MG63 (cell line): ENCODE data around the gene ETF1. TPM values are rescaled to one million over a fixed set of nuclear protein-coding genes. Genes with fewer than 3 reads are reported as not detected.

Experiments used
- DNase-seq: peaks from one replicate; pipeline ENCODE4 v3.0.0-alpha.2; 2020
- H3K27me3 ChIP-seq: fragments of 250-450 bp; sonication (Bioruptor Pico); 2 replicates; pipeline ENCODE4 v1.5.1; 2020; ENCODE audit warnings: mild to moderate bottlenecking, moderate library complexity
- H3K36me3 ChIP-seq: fragments of 250-450 bp; sonication (Bioruptor Pico); 2 replicates; pipeline ENCODE4 v1.5.1; 2020; ENCODE audit warnings: mild to moderate bottlenecking, moderate library complexity
- H3K4me3 ChIP-seq: fragments of 250-450 bp; sonication (Bioruptor Pico); 2 replicates; pipeline ENCODE4 v1.5.1; 2020; ENCODE audit warnings: mild to moderate bottlenecking, moderate library complexity
- H3K9me3 ChIP-seq: fragments of 250-450 bp; sonication (Bioruptor Pico); 2 replicates; pipeline ENCODE4 v1.5.1; 2020; ENCODE audit warnings: mild to moderate bottlenecking, moderate library complexity
- total RNA-seq: library from RNA; depleted of rRNA; stranded (reverse); fragments of >200 nt; shearing (Covaris generic); gene quantifications from 2 replicates; pipeline ENCODE4 v1.2.3, GENCODE V29; 2014; ENCODE audit warnings: low replicate concordance; rRNA removed

The ETF1 gene
- 222 and 276 TPM in 2 replicates for total RNA-seq

GRCh38 chr5:138542956-138543729 is at the start of gene ETF1:
TSS of gene ETF1 (minus strand) at chr5:138543236. CDS start at chr5:138542918, 318 bp downstream.
- Histone ChIP-seq H3K9me3 (no peaks in the 10 kb centered on the region), H3K36me3 (peaks cover 59% of the 10 kb centered on the region), H3K27me3 (no peaks in the 10 kb centered on the region), H3K4me3 (peak within 1 kb of the TSS; percentile 98)
- DNase-seq = peak; percentile 100

DNA sequence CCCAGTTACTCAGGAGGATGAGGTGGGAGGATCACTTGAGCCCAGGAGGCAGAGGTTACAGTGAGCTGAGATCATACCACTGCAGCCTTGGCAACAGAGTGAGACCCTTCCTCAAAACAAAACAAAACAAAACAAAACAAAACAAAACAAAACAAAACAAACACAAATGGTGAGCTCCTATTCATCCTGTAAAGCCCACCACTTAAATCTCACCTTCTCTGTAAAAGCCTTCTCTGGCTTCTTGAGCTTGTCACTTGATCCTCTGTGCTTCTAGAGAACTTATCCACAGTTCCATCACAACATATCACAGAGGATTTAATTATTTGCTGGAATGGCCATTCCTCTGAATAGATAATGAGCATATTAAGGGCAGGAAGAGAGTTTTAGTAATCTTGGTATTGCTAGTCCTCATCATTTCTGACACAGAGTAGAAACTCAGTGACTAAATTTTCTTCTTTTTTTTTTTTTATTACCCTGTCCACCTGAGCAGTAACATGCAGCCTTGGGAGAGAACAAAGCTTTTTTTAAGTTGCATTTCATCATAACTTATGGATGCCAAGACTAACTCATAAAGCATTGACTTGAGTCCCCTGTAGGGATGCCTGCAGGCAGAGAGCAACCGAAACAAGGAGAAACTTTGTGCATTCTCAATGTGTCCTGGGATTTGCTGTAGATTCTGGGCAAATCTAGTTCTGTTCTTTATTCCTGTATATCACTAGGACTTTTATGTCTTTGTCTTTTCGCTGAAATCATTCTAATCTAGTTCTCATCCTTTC is 45.2 kb upstream of the ETF1 start:
- no peak for DNase-seq
- H3K4me3 ChIP-seq = no peak overlapping the region
- no peaks in the 10 kb centered on the region; the same call in 1 of the 2 replicates for H3K27me3 ChIP-seq
- no peaks in the 10 kb centered on the region for H3K9me3 ChIP-seq
- no peaks in the 10 kb centered on the region for H3K36me3 ChIP-seq

GRCh38 chr5:138585157-138585556 is 42.1 kb upstream of the ETF1 start:
- H3K4me3 ChIP-seq = no peak overlapping the region
- DNase-seq = no peak

DNA sequence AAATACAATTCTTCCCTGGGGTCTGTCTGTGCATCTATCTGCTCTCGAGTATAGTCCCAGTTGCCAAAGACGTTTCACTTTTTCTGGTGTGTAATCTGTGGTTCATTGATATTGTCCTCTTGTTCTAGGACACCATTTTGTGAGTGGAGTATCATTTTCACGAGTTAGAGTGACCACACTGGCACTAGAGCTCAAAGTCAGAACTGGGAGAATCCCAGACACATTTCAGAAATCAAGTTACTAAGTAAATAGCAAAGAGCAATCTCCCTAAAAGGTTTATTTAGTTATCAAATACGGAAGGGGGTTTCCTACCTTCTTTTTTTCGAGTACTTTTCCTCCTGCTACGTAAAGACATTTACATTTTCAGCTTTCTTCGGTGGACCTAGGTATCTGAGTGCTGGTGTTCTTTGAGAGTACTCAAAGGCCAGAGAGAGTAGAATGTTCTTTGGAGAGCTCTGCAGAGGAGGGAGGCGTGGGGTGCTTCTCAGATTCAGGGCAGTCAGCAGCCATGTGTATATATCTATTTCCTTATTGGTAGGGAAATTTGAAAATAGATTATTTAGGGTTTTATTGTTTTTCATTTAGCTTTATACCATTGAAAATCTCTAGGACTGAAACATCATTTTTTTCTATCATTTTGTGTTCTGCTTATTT is 41.1 kb upstream of the ETF1 start:
- H3K9me3 ChIP-seq = no peaks in the 10 kb centered on the region
- no peak for DNase-seq
- no peaks in the 10 kb centered on the region; the same call in 1 of the 2 replicates for H3K27me3 ChIP-seq
- no peak overlapping the region for H3K4me3 ChIP-seq
- H3K36me3 ChIP-seq = no peaks in the 10 kb centered on the region

More at GRCh38 chr5:138585157-138585556, 42.1 kb upstream of the ETF1 start:
- Histone ChIP-seq H3K27me3 (no peaks in the 10 kb centered on the region; the same call in 1 of the 2 replicates), H3K36me3 (no peaks in the 10 kb centered on the region), H3K9me3 (no peaks in the 10 kb centered on the region)

DNA sequence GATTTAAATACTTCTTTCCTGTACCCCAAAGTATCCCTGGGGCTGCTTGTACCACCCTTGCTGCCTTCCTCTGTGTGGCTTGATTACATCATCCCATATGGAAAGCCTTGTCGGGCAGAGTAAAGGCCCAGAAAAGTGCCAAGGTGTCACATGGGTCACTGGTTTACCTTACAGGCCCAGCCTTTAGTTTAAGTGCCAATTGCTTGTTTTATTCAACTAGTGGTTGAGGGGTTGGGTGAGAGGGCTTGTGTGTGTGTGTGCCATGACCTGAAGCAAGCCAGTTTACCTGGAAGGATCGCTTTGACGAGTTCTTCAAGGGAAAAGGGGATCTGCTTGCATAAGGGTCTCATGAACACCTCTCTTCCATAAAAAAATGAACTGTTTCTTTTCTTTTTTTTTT is 39.9 kb upstream of the ETF1 start:
- Histone ChIP-seq H3K4me3 (no peak overlapping the region), H3K9me3 (no peaks in the 10 kb centered on the region), H3K27me3 (no peaks in the 10 kb centered on the region; the same call in 1 of the 2 replicates), H3K36me3 (no peaks in the 10 kb centered on the region)
- no peak for DNase-seq

DNA sequence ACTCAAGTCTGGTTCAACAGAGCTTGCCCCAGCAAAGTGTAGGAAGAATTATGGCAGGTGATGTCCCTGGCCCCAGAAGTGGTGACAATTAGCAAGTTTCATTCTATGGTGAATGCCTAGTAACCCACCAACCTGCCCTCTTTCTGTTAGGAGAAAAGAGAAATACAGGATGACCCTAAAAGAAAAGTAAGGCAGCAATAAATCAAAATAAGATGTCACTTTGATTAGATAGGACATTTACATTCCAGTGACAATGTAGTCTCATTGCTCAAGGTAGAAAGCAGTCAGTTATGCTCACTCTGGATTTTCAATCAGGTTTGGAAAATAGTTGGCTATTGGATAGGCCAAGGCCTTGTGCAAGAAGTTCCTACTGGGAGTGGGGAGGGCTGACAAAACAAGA is 37.7 kb upstream of the ETF1 start:
- H3K9me3 ChIP-seq = no peaks in the 10 kb centered on the region
- DNase-seq = no peak
- H3K4me3 ChIP-seq = no peak overlapping the region
- H3K36me3 ChIP-seq = no peaks in the 10 kb centered on the region
- no peaks in the 10 kb centered on the region; the same call in 1 of the 2 replicates for H3K27me3 ChIP-seq

- peaks cover 2% of the 10 kb centered on the region for H3K36me3 ChIP-seq
- DNase-seq = no peak
These were observed 37.0 kb upstream of the ETF1 start for GRCh38 chr5:138580001-138580400.

DNA sequence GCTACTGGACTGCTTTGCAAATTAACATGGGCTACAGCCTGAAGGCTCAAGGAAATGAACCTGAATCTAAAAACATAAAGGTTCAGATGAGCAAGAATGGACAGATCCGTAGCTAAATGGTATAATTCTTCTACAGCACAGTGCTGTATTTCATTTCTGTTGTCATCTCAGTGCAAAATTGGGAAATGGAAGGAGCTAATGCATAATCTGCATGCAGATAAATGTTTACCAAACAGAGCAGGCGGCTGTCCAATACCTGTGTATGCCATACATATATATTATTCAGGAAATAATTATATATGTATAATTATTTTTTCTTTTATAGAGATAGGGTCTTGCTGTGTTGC is 36.5 kb upstream of the ETF1 start:
- H3K36me3 ChIP-seq = peaks cover 7% of the 10 kb centered on the region
- no peaks in the 10 kb centered on the region for H3K27me3 ChIP-seq
- H3K9me3 ChIP-seq = no peaks in the 10 kb centered on the region
- DNase-seq = no peak
- no peak overlapping the region for H3K4me3 ChIP-seq

More at GRCh38 chr5:138580001-138580400, 37.0 kb upstream of the ETF1 start:
- Histone ChIP-seq H3K4me3 (no peak overlapping the region), H3K27me3 (no peaks in the 10 kb centered on the region), H3K9me3 (no peaks in the 10 kb centered on the region)

DNA sequence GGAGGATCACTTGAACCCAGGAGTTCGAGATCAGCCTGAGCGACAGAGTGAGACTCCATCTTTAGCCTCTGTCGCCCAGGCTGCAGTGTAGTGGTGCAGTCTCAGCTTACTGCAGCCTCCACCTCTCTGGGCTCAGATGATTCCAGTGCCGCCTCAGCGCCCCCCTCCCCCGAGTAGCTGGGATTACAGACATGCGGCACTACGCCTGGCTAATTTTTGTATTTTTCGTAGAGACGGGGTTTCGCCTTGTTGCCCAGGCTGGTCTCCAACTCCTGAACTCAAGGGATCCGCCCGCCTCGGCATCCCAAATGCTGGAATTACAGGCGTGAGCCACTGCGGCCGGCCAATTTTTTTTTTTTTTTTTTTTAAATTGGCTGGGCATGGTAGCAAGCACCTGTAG is 34.4 kb upstream of the ETF1 start:
- Histone ChIP-seq H3K36me3 (peaks cover 27% of the 10 kb centered on the region), H3K27me3 (no peaks in the 10 kb centered on the region), H3K9me3 (no peaks in the 10 kb centered on the region), H3K4me3 (no peak overlapping the region)
- DNase-seq = no peak

DNA sequence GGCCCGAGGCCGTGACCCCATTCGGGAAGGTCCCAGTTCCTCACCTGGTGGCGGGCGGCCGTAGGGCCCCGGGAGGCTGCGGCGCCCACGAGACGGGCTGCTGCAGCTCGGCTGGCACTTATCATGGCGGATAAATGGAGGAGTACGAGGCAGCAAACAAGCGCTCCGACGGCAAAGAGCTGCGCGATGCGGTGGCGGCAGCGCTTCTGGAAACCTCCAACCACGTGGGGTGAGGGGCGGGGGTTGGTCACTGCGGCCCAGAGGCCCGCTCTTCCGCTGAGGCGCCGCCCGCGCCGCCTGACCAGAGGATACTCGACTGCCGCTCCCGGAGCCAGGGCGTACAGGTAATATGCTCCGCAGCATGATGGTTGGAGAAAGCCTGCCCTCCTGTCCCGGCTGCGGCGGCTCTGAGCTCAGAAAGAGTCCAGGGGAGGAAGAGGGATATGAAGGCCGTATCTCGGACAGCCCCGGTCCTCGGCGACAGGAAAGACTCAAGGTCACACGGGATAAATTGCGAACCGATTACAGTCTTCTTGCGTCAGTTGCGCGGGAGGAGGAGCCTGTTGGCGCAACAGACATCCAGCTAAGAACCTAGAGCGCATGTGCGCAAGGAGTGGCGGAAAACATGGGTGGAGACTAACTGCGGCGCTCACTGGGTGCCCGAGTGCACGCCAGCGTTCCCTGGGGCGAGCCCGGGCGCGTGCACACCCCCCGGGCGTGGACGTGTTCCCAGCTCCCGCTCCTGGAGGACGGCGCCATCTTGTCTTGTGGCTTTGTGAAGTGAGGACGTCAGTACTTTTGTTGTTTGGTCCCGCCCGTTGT is 32.4 kb upstream of the ETF1 start, which contains the start of gene HSPA9:
HSPA9 (minus strand) TSS at position 208 of the 822 bp plus-strand sequence; CDS start at position 125, 83 bp downstream.
- DNase-seq = peak; percentile 99
- no peaks in the 10 kb centered on the region for H3K9me3 ChIP-seq
- H3K27me3 ChIP-seq = no peaks in the 10 kb centered on the region
- peaks cover 46% of the 10 kb centered on the region for H3K36me3 ChIP-seq
- H3K4me3 ChIP-seq = peak within 1 kb of the TSS; percentile 98

DNA sequence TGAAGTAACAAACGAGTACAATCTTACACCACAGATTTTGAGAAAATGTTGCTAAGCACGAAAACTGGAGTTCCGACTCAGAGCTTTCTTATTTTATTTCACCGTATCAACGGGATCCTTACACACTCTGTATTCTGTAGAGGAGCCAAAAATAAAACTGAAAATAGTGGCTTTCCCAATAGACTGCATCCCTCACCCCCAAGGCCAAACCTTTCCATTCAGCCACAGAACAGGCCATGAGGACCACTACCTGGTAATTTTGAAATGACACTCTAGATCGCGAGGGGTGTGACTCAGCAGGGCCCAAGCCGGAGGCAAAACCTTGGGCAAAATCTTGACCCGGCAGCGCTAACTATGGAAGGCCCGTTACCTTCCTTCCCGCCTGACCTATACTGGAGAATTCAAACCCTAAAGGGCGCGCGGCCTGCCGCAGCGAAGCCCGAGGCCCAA is 31.7 kb upstream of the ETF1 start:
- no peak for DNase-seq
- H3K27me3 ChIP-seq = no peaks in the 10 kb centered on the region
- H3K4me3 ChIP-seq = peak overlapping the region; percentile 98
- H3K9me3 ChIP-seq = no peaks in the 10 kb centered on the region
- peaks cover 52% of the 10 kb centered on the region for H3K36me3 ChIP-seq

GRCh38 chr5:138573949-138574670 is 31.1 kb upstream of the ETF1 start:
- Histone ChIP-seq H3K4me3 (peak overlapping the region; percentile 98), H3K36me3 (peaks cover 59% of the 10 kb centered on the region), H3K27me3 (no peaks in the 10 kb centered on the region), H3K9me3 (no peaks in the 10 kb centered on the region)
- no peak for DNase-seq

DNA sequence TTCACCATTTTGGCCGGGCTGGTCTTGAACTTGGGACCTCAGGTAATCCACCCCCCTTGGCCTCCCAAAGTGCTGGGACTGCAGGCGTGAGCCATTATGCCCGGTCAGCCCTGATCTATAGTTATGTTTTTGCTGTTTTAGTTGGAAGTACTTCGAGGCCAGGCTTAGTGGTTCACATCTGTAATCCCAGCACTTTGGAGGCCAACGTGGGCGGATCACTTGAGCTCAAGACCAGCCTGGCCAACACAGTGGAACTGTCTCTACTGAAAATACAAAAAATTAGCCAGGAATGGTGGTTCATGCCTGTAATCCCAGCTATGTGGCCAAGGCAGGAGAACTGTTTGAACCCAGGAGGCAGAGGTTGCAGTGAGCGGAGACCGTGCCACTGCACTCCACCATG is 30.2 kb upstream of the ETF1 start:
- Histone ChIP-seq H3K27me3 (no peaks in the 10 kb centered on the region), H3K4me3 (peak overlapping the region; percentile 98), H3K36me3 (peaks cover 68% of the 10 kb centered on the region), H3K9me3 (no peaks in the 10 kb centered on the region)
- peak; percentile 50 for DNase-seq

GRCh38 chr5:138570871-138571270 is 27.8 kb upstream of the ETF1 start:
- no peak for DNase-seq
- H3K36me3 ChIP-seq = peaks cover 91% of the 10 kb centered on the region
- H3K27me3 ChIP-seq = no peaks in the 10 kb centered on the region
- no peak overlapping the region for H3K4me3 ChIP-seq
- no peaks in the 10 kb centered on the region for H3K9me3 ChIP-seq

- peak; percentile 29 for DNase-seq
- Histone ChIP-seq H3K4me3 (no peak overlapping the region), H3K36me3 (peaks cover 98% of the 10 kb centered on the region), H3K9me3 (no peaks in the 10 kb centered on the region), H3K27me3 (no peaks in the 10 kb centered on the region)
These were observed 26.7 kb upstream of the ETF1 start for GRCh38 chr5:138569782-138570181.
